ENCODE results near the gene ARL5B.

The ARL5B gene

DNA sequence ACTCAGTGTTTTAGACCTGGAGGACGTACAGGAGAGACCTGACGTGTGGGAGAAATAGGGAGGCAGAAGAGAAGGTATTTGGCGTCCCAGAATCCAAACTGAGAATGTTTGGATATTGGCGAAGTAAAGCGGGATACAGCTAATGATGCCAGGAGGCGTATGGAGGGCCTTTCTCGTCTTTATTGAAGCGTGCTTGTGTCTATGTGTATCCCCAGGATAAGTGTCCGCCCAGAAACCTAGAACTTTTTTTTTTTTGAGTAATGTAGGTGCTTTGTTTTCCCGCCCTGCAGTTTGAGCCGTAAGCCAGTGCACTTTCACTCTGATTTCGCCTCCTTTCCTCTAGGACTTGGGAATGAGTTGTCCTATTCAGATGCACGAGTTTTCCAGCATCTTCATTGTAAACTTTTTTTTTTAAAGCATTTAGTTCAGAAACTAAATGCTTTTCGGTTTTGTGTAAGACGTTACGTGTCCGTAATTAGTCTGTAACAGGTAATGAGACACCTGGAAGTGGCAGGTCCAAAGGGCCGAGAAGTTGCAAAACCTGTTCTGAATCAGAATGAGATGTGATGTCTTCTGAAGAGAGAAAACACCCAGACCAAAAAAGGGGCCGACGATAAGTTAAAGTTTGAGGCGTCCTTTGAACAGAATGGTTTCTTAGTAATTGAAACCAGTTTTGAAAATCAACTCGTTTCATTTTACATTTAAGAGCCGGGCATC lies 746 bp downstream of the ARL5B start:
- no peak for DNase-seq

DNA sequence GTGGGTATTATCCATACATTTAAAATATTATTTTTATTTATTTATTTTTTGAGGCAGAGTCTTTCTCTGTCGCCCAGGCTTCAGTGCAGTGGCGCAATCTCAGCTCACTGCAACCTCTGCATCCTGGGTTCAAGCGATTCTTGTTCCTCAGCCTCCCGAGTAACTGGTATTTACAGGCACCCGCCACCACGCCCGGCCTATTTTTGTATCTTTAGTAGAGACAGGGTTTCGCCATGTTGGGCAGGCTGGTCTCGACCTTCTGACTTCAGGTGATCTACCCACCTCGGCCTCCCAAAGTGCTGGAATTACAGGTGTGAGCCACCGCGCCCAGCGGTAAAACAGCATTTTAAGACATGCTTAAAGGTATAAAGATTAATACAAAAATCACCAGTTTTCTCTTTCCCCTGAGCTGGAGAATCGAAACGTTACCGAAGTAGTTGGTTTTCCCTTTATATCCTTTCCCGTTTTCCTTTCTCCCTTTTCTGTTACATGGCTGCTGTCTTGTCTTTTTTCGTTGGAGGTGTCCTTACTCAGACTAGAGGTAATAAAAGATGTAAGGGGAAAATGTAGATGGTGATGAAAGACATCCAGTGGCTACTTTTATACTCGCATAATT lies 1.7 kb downstream of the ARL5B start:
- no peak for DNase-seq

DNA sequence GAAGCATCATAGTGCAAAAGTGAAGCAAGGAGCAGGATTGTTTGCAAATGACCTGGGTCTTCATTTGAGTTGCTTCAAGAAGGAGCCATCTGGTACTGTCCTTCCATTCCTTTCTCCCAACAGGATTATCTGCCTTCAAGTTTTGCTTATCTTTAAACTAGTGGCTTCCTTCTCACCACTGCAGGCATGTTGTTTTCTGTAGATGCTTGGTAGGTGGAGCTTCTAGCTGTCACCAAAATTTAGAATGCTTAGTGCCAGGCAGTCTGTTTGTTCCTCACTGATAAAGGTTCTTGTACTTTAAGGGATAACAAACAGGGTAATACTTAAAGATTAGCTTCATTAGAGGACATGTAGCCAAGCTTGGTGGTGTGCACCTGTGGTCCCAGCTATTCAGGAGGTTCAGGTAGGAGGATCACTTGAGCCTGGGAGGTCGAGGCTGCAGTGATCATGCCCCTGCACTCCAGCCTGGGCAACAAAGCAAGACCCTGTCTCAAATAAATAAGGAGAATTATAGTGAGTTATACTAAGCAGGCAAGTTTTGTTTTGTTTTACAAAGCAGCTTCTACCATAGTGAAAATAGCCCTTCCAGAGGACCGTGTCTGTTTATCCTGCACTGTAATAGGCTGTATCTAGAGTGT lies 5.7 kb downstream of the ARL5B start:
- no peak for DNase-seq

DNA sequence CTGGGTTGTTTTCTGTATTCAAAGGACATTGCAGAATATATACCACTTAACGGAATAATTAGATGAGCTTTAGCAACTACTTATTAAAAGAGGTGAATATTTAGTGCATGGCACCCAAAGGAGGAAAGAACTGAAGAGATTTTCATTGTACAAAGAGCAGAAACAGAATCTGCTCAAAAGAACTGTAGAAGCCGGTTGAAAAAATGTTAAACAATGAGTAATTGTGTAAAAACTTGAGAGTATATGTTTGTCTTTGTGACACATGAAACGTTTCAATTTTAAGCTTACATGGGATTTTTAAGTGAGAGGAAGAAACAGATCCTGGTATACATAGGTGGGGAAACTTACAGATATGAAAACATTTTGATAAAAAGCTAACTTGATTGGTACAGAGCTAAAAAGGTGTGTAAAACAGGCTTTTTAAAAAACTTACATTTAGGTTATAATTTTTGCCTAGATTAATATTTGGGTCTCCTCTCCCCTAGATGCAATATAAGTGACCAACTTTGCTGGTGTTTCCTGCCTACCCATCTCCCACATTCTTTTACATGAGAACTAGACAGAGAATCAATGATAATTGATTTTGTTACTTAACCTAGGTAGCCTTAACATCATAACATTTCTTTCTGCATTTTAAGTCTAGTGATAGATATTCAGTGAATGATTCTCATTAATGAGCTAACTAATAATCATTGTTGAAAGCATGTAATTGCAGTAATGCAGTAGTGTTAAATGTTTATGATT lies 6.8 kb downstream of the ARL5B start:
- DNase-seq, result no peak

DNA sequence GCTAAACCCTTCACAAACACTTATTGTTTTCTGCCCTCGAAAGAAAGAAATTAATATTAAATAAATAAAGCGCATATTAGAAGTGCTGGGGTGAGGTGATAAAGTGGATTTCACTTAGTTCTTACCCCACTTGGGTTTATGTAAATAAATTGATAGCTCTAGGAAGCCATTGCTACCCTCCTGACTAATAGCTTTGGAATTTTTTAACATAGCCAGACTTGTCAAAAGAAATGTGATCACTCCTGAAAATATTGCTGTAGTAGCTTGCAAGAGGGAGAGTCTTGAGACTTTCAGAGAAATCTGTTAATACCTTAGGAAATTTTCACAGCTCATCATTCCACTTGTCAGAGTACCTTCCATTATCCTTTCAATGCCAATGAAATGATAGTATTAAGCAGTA lies 7.6 kb downstream of the ARL5B start:
- DNase-seq, result no peak

DNA sequence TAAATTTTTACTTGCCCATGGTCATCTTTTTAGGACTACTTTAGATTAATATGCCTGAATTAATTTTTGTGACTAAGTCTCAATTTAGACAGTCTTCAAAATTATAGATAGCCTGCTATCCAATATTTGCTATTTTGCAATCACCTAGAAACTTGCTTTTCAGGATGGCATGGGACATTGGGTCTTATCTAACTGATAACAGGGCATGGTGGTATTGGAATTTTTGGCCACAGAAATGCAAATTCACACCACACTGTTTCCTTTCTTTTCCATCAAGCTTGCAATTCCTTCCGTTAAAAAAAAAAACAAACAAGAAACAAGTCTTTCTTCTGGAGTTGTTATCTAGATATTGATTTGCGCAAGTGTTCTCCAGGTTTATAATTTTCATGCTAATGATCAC lies 8.8 kb downstream of the ARL5B start:
- DNase-seq, result no peak

DNA sequence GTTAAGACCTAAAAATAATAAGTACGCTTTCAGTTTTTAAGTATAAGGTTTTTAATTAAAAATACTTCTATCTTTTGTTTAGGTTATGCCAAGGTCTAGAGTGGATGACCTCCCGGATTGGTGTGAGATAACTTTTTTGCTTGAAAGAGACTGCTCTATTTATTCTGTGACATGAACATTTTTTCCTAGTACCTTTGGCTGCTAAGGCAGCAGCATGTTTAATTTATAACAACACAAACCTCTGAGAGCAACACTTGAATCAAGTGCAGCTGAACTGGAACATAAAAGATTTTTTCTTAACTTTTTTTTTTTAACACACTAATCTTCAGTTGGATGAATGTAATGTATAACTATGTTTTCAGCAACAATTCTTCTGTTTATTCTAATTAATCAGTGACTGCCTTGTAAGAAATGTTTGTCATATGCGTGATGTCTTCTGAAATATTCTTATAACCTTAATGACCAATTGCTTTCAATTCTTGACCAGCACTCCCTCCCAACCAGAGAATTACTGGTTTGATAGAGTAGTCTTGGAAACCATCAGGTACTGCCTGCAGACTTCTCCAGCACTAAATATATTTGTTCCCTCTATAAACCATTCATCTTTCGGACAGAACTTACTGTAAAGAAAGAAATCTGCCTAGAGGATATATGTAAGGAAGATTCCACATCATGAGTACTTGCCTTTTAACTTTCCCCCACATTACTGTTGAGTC lies 16.0 kb downstream of the ARL5B start:
- no peak for DNase-seq

DNA sequence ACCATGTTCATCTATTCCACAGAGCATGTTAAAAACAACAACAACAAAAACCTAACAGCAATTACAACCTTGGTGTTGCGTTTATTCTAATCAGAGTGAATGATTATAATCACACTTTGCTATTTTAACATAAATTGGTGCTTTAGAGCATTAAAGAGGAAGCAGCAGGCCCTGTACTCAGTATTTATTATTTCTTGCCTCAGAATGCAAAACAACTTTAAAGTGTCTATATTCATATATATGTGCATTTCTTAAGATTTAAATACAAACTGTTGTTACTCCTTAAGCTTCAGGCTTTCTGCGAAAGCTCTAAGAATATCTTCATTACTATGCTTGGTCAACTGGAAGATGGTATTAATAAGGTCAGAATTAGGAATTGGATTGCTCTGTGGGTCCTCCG lies 21.5 kb downstream of the ARL5B start:
- DNase-seq, result no peak

DNA sequence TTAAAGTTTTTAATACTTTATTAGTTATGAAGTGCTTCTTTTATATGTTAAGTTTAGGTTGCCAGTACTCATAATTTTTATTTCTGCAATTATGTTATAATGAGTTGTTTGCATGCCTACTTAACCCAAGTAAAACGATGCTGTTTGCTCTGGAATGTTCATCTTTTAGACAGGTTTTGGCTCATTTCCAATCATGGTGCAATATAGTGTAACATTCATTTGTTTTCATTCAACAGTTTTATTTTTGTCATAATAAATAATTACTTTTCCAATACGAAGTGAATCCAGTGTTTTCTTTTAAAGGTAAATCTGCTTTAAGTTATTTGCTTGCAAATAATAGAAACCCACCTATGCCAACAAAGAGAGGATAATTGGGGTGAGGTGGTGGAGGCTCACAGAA lies 22.1 kb downstream of the ARL5B start:
- DNase-seq, result no peak

DNA sequence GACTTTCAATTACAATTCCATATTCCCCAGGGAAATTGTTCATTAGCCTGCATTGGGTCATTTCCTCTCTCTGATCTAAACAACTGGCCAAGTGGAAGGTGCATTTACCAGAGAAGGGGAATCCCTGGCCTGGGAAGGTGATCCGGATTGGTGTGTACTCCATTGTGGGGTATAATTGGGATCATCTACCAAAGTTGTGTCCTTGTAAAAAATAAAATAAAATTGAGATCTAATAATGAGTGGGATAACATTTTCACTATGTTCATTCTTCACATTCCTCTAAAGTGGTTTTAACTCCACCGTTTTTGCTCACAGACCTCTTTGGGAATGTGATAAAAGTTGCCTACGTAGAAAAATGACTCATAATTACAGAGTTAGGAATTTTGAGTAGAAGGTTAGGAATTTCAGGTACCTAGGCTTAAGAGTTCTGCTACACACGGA lies 22.8 kb downstream of the ARL5B start:
- no peak for DNase-seq

DNA sequence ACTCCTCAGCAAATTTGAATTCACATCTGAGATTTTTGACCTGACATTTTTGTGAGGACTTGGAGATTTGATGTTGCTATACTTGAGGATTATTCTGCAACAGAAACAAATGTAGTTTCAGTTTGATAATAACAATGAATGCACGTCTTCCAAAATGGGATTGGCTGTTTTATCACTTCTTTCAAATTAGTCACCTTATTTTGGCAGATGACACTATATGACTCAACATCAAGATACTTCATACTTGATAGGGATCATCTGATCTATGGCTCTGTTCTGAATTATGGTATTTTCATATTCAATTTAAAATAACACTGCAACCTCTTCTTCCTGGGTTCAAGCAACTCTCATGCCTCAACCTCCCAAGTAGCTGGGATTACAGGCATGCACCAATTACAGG lies 24.2 kb downstream of the ARL5B start:
- DNase-seq, result no peak

DNA sequence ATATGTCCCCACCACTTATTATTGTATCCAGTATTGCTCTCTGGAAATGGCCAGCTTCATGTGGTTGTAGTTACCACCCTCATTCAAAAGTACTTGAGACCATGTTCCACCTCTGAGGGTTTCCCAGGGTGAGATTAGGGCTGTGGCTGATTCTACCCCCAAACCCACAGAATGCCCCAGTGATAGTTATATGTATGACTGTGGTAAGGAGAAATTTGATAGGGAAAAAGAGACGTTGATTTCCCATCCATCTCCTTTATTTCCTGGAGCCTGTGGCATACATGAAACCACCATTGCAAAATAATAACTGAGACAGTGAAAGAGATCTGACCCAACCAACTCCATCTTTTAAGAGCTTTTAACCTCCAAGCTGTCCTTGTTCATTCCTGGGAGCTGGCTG lies 25.2 kb downstream of the ARL5B start:
- DNase-seq, result no peak

DNA sequence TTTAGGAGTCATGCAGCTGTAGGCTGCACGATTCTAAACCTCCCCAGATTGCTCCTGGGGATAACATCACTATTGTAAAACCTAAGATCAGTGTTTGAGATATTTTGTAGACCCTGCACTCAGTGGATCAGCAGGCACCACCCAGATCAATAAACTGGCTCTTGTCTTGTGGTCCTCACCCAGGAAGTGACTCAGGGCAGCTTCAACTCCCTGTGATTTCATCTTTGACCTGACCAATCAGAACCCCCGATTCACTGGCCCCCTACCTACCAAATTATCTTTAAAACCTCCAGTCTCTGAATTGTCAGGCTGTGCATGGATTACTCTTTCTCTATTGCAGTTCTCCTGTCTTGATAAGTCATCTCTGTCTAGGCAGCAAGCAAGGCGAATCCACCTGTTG lies 25.7 kb downstream of the ARL5B start:
- DNase-seq, result no peak

DNA sequence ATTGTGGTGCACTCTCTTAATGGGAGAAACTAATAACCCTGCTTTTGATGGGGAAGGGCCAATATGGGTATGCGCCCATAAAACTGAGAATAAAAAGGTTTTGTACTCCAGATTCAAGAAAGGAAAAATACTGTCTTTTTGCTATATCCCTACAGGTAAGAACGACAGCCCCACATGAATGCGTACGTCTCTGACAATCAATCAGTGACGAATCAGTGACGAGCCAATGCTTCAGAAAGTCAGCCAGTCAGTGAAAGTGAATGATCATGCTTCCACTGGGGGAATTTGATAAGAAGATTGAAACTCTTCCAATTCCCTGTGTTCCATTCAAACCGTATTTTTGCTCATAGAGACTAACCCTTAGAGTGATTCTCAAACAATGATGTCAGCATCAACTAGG lies 26.3 kb downstream of the ARL5B start:
- DNase-seq, result no peak

DNA sequence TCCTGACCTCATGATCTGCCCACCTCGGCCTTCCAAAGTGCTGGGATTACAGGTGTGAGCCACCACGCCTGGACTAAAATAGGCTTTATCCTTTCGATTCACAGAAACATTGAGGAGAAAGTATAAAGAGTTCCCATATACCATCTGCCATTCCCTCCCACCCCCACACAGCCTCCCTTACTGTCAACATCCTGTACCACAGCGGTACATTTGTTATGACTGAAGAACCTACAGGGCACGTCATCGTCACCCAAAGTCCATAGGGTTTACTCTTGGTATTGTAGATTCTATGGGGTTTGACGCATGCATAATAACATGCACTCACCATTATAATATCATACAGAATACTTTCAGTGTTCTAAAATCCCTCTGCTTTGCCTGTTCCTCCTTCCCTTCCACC lies 28.0 kb downstream of the ARL5B start:
- no peak for DNase-seq

DNA sequence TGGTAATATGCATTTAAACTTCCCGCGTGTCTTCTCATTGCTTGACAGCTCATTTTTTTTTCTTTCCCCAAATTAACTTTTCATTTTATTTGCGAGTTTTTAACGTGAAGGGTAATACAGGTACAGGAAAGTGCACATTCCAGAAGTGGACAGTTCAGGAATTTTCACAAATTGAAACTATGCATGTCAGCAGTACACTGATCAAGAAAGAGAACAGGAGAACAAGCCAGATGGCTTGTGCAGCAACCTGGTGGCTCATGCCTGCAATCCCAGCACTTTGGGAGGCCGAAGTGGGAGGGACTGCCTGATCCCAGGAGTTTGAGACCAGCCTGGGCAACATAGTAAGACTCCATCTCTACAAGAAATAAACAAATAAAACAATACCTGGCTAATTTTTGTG lies 28.5 kb downstream of the ARL5B start:
- no peak for DNase-seq

DNA sequence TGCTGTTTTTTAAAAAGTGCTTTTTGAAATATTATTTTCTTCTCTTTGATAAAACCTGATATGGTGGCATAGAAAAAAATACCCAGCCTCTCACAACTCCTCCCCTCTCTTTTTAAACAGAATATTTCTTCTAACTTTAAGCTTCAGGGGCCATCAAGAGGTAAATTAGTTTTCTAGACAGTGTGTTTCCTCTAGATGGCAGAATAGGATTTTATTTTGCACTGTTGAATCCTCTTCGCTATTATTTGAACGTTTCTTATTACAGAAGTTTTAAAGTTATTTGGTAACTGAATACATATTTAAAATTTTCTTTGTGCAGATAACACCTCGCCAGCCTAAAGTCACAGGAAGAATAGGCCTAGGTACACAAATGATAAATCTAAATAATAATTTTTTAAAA lies 30.3 kb downstream of the ARL5B start:
- no peak for DNase-seq

DNA sequence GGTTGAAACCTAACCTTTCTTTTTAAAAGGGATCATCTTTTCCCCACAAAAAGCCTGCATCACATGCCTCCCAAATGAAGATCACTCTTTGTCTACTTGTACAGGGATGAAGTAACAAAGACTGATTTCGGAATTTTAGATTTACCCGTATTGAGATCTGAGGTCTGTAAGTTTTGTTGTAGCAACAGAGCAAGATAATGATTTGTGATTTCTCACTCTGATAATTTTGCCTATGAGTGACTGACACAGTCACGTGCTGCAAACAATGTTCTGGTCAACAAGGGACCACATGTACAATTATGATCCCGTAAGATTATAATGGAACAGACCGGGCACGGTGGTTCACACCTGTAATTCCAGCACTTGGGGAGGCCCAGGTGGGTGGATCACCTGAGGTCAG lies 31.3 kb downstream of the ARL5B start:
- no peak for DNase-seq

DNA sequence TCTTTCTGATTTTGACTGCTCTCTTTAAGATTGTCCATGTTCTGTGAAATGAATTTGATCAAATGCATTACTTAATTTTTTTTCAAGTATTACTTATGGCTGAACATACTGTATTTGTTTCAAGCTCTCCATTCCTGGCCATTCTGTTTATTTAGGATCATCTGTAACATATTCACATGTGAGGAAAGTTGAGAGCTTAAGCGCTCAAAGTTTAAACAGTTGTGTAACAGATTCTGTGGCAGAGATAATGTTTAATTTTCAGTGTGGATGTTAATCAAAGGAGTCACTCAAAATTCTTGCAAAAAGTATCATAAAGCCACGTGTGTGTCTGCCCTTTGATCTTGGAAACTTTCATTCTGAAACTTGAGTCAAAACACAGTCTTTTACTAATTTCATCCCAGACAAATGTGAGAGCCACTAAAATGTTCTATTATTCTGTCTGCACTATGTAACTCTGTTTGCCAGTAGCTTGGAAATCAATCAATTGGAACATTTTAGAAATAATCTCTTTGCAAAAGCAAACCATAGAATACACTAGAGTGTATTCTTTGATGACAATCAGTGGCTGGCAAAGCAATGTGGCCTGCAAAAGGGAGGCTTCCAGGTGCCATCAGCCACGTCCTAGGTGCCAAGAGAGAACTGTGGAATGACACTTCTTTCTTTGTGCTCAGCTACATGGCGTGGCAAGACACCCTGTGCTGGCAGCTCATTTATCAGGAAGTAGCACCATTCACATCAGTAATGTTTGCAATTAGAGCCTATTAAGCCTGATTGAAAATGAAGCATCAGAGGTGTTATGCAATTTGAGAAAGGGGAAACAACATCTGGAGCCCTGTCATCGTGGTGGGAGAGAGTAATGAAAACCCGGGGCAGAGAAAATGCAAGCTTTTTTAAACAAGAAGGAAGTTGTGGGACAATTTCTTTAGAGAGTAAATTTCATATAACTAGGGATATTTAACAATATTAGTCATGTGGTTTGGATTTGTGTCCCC lies 40.9 kb downstream of the ARL5B start:
- DNase-seq, result no peak

DNA sequence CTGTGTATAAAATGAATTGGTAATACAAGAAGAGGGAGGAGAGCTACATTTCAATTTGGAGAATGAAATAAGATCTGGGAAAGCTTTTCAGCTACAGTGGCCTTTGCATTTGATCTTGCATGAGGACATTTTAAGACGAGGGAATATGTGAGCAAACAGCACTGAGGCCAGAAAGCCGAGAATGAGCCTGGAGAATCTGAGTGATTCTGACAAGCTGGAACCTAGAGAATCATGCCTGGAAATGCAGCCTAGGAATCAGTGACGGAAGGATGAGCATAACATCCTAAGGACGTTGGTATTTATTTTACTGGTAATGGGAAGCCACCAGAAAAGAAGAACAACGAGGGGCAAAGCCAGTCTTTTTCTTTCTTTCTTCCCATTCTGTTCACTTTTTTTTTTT lies 44.3 kb downstream of the ARL5B start:
- DNase-seq, result no peak

DNA sequence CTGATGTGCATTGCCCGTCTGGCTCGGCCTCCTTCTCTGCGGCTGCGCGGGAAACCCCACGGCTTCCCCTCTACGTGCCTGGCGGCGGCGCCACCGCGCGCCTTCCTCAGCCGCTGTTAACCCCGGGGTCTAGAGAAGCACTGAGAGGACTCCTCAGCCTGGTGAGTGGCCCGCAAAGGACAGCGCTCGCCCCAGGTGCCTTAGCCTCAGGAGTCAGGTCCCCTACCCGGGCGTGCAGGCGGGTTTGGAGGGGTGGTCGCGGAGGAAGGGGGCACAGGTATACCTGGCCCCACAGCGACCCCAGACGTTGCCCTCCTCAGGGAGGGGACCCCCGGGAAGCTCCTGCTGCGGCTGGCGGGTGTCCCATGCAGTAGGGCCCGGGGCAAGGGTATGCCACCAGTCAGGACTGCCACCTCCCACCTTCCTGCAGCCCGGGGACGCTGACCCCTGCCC lies 51.0 kb downstream of the ARL5B start:
- DNase-seq, result no peak

DNA sequence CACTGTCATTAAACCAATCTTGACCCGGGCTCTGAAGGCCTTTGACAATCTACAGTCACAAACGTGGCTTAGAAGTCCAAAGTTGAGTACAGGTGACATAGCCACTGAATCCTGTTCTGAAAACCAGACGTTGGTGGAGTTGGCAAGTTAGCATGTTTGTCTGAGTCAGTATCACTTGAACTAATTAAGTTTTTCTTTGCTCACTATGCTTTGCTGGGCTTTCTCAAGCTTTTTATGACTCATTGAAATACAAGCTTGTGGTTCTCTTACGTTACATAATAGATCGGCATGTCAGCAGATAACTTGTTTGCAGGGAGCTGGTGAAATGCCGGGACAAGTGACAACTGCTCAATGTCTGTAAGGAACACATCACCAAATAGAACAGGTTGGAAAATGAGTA lies 53.8 kb downstream of the ARL5B start:
- DNase-seq, result no peak
